Measurements from ENCODE around the gene BCL2L11. TPM values are rescaled to one million over a fixed set of nuclear protein-coding genes. Genes with fewer than 3 reads are reported as not detected.
"Not testable (repeated sequence)": the region's sequence is repeated elsewhere in the genome, so short reads cannot be mapped to it uniquely, and the experiment has no call there.

BCL2L11 gene, protein sequence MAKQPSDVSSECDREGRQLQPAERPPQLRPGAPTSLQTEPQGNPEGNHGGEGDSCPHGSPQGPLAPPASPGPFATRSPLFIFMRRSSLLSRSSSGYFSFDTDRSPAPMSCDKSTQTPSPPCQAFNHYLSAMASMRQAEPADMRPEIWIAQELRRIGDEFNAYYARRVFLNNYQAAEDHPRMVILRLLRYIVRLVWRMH
- total RNA-seq (10 to 100 TPM; 16.7 to 17.4 TPM), polyA plus RNA-seq (ENCODE audit: insufficient read length in 6 of 6) (10 to 100 TPM; 24.9 to 35.7 (median 28.7) TPM)
- long read RNA-seq, donor 1, full-length matches to known transcripts: 6 of 6 reads
- long read RNA-seq, donor 1, partial matches to known transcripts: 0 of 6 reads
- long read RNA-seq, donor 1, other reads (novel, unspliced or antisense): 0 of 6 reads
- long read RNA-seq, donor 2, full-length matches to known transcripts: 6 of 22 reads
- long read RNA-seq, donor 2, partial matches to known transcripts: 16 of 22 reads
- long read RNA-seq, donor 2, other reads (novel, unspliced or antisense): 0 of 22 reads
- long read RNA-seq, donor 3, full-length matches to known transcripts: 5 of 5 reads
- long read RNA-seq, donor 3, partial matches to known transcripts: 0 of 5 reads
- long read RNA-seq, donor 3, other reads (novel, unspliced or antisense): 0 of 5 reads
- long read RNA-seq, donor 4: 0 reads
- long read RNA-seq, donor 5, full-length matches to known transcripts: 5 of 5 reads
- long read RNA-seq, donor 5, partial matches to known transcripts: 0 of 5 reads
- long read RNA-seq, donor 5, other reads (novel, unspliced or antisense): 0 of 5 reads
- long read RNA-seq, donor 6, full-length matches to known transcripts: 2 of 2 reads
- long read RNA-seq, donor 6, partial matches to known transcripts: 0 of 2 reads
- long read RNA-seq, donor 6, other reads (novel, unspliced or antisense): 0 of 2 reads
- long read RNA-seq, donor 7, full-length matches to known transcripts: 3 of 3 reads
- long read RNA-seq, donor 7, partial matches to known transcripts: 0 of 3 reads
- long read RNA-seq, donor 7, other reads (novel, unspliced or antisense): 0 of 3 reads
- long read RNA-seq, donor 8, full-length matches to known transcripts: 4 of 4 reads
- long read RNA-seq, donor 8, partial matches to known transcripts: 0 of 4 reads
- long read RNA-seq, donor 8, other reads (novel, unspliced or antisense): 0 of 4 reads
- long read RNA-seq, donor 9: 0 reads
- long read RNA-seq, donor 10, full-length matches to known transcripts: 1 of 1 reads
- long read RNA-seq, donor 10, partial matches to known transcripts: 0 of 1 reads
- long read RNA-seq, donor 10, other reads (novel, unspliced or antisense): 0 of 1 reads
- long read RNA-seq, donor 11, full-length matches to known transcripts: 3 of 3 reads
- long read RNA-seq, donor 11, partial matches to known transcripts: 0 of 3 reads
- long read RNA-seq, donor 11, other reads (novel, unspliced or antisense): 0 of 3 reads
- long read RNA-seq, donor 12, partial matches to known transcripts: 14 of 14 reads
- long read RNA-seq, donor 12, other reads (novel, unspliced or antisense): 0 of 14 reads

DNA sequence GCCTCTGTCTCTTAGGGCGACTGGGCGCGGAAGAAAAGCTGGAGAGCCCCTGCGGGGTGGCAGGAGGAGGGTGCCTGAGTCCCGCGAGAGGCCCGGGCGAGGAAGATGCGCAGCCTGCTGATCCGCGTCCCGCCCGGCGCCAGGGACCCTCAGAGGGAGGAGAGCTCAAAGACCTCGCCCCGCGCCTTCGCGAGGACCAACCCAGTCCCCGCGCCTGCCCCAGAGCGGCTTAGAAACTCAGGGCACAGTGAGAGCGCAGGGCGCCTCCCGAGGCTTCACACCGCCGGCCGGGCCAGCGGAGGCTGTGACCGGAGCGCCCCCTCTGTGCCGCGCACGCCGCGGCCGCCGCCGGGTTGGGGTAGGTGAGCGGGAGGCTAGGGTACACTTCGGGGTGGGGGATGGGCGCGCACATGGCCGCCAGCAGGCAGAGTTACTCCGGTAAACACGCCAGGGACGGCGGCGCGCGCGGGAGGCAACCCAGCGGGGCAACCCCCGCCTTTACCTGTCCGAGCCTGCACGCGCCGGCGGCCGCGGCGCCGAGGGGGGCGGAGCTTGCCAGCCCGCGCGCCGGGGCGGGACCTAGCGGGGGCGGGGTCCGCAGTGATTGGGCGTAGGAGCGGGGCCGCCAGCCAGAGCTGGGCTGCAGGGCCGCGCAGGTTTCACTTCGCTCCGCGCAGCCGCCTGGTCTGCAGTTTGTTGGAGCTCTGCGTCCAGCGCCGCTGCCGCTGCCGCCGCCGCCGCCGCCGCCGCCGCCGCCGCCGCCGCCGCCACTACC, at the start of gene BCL2L11:
TSS of gene BCL2L11 (plus strand) at position 662 of the 775 bp plus-strand sequence. CDS start 2,832 bp downstream, outside the sequence.
- H3K27ac ChIP-seq: peak within 1 kb of the TSS; percentile 80 to 87
- H3K36me3 ChIP-seq: peaks cover 0 to 12% of the 10 kb centered on the region in 2 donors
- peak within 1 kb of the TSS; percentile 66 to 81 for H3K4me3 ChIP-seq
- intact Hi-C loops (cut with DNase I): no loop called here
- H3K9me3 ChIP-seq: no peaks in the 10 kb centered on the region
- H3K4me1 ChIP-seq: peaks cover 3 to 61% of the 10 kb centered on the region in 2 donors
- TF ChIP-seq, protein P1, sequence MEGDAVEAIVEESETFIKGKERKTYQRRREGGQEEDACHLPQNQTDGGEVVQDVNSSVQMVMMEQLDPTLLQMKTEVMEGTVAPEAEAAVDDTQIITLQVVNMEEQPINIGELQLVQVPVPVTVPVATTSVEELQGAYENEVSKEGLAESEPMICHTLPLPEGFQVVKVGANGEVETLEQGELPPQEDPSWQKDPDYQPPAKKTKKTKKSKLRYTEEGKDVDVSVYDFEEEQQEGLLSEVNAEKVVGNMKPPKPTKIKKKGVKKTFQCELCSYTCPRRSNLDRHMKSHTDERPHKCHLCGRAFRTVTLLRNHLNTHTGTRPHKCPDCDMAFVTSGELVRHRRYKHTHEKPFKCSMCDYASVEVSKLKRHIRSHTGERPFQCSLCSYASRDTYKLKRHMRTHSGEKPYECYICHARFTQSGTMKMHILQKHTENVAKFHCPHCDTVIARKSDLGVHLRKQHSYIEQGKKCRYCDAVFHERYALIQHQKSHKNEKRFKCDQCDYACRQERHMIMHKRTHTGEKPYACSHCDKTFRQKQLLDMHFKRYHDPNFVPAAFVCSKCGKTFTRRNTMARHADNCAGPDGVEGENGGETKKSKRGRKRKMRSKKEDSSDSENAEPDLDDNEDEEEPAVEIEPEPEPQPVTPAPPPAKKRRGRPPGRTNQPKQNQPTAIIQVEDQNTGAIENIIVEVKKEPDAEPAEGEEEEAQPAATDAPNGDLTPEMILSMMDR (IDR thresholded peaks at IDR 0.05): no peak
- DNase-seq: peak; percentile 85 to 99 (median 94)
- ATAC-seq: peak; percentile 80
- H3K27me3 ChIP-seq: peaks cover 12 to 52% of the 10 kb centered on the region in 2 donors

DNA sequence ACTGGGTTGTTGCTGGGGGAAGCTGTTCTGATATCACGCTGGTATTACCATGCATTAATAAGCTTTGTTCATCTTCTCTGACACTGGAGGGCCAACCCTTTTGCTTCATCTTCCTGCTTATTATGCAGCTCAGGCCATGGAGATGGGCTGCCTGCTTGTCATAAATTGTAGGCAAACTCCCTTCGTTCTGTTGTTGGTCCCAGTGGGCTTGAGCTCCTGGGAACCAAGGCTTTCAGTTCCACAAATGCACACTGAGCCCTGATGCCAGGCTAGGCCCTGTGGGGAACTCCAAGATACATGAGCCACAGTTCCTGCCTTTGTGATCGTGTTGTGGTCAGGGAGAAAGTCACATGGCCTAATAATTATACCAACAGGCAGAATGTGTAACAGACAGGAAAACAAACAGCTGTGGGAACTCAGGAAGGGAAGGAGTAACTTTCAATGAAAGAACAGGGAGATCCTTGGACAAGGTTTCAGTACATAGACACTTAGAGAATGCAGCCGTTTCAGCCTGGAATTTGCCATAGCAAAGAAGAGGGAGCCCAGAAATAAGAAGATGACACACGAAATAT, 49.0 kb upstream of the BCL2L11 start:
- intact Hi-C loops (cut with DNase I): no loop called here
- peaks cover 3 to 5% of the 10 kb centered on the region in 2 donors for H3K4me1 ChIP-seq

DNA sequence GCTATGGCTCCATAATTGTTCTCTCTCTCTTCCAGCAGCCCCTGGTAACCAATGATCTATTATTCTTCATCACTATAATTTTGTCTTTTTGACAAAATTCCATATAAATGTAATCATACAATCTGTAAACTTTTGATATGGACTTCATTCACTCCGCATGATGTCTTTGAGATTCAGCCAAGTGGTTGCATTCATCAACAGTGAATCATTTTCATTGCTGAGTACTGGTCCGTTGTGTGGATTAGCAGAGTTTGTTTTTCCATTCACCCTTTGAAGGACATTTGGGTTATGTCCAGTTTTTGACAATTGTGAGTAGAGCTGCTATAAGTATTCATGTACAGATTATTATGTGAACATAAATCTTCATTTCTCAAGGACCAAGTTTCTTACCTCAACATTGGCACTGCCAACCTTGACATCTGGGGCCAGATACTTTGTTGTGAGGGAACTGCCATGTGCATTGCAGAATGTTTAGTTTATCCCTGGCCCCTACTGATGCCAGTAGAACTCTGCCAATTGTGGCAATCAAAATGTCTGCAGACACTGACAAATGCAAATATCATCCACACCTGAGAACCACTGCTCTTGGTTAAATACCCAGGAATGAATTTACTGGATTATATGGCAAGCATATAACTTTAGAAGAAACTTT, 48.4 kb upstream of the BCL2L11 start:
- H3K27ac ChIP-seq: peak overlapping the region; percentile 37 to 38
- H3K36me3 ChIP-seq: no peaks in the 10 kb centered on the region
- DNase-seq: peak in 1 of 4 donors; percentile 19
- intact Hi-C loops (cut with DNase I): no loop called here
- TF ChIP-seq, protein P1 (IDR thresholded peaks at IDR 0.05): no peak
- H3K9me3 ChIP-seq: peaks cover 0 to 17% of the 10 kb centered on the region in 2 donors
- peak; percentile 82 for ATAC-seq
- peaks cover 3 to 5% of the 10 kb centered on the region in 2 donors for H3K4me1 ChIP-seq
- no peaks in the 10 kb centered on the region for H3K27me3 ChIP-seq
- no peak overlapping the region for H3K4me3 ChIP-seq

More for the DNA sequence above, 49.0 kb upstream of the BCL2L11 start:
- TF ChIP-seq, protein P1 (IDR thresholded peaks at IDR 0.05): no peak
- ATAC-seq (peak; percentile 74), DNase-seq (peak in 1 of 4 donors; percentile 59)
- H3K4me3 ChIP-seq: no peak overlapping the region
- H3K9me3 ChIP-seq: peaks cover 0 to 17% of the 10 kb centered on the region in 2 donors
- H3K27ac ChIP-seq: peak overlapping the region; percentile 37 to 38
- H3K27me3 ChIP-seq: no peaks in the 10 kb centered on the region
- H3K36me3 ChIP-seq: no peaks in the 10 kb centered on the region

DNA sequence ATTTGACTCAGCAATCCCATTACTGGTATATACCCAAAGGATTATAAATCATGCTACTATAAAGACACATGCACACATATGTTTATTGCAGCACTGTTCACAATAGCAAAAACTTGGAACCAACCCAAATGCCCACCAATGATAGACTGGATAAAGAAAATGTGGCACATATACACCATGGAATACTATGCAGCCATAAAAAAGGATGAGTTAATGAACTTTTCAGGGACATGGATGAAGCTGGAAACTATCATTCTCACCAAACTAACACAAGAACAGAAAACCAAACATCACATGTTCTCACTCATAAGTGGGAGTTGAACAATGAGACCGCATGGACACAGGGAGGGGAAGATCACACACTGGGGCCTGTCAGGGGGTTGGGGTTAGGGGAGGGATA, 38.1 kb upstream of the BCL2L11 start:
- H3K9me3 ChIP-seq; H3K4me3 ChIP-seq; ATAC-seq; intact Hi-C loops (cut with DNase I); H3K27ac ChIP-seq; H3K4me1 ChIP-seq; DNase-seq; H3K27me3 ChIP-seq; H3K36me3 ChIP-seq: not testable (repeated sequence)

Measured in left lung (tissue), 14 donors.